ENCODE results near the gene COL7A1.

COL7A1 gene

GRCh38 chr3:48555949-48556795 is 39.0 kb downstream of the COL7A1 start:
- TF ChIP-seq REST (IDR thresholded peaks at IDR 0.05; ENCODE audit: low read depth) (no peak), RAD21 (IDR thresholded peaks at IDR 0.05; ENCODE audit: low read depth) (no peak), CREB1 (IDR thresholded peaks at IDR 0.05; ENCODE audit: low read depth) (no peak), YY1 (IDR thresholded peaks at IDR 0.05; ENCODE audit: low read depth) (no peak), EGR1 (IDR thresholded peaks at IDR 0.05) (no peak), FOXM1 (IDR thresholded peaks at IDR 0.05; ENCODE audit: borderline replicate concordance, low read depth) (no peak), MAX (IDR thresholded peaks at IDR 0.05) (0 out of 2 replicates have a peak, but pooled peaks have one; percentile 21), EP300 (IDR thresholded peaks at IDR 0.05; ENCODE audit: borderline replicate concordance) (no peak), TCF12 (IDR thresholded peaks at IDR 0.05; ENCODE audit: low read depth) (no peak), TEAD4 (IDR thresholded peaks at IDR 0.05) (no peak), ZBTB7A (IDR thresholded peaks at IDR 0.05; ENCODE audit: low read depth) (peak; percentile 79), USF1 (IDR thresholded peaks at IDR 0.05) (no peak), CEBPB (IDR thresholded peaks at IDR 0.05) (no peak), NFIC (IDR thresholded peaks at IDR 0.05) (no peak), TAF1 (IDR thresholded peaks at IDR 0.05; ENCODE audit: low read depth) (no peak)

- TF ChIP-seq MAX (IDR thresholded peaks at IDR 0.05) (no peak), TCF12 (IDR thresholded peaks at IDR 0.05; ENCODE audit: low read depth) (no peak), CREB1 (IDR thresholded peaks at IDR 0.05; ENCODE audit: low read depth) (no peak), ZBTB7A (IDR thresholded peaks at IDR 0.05; ENCODE audit: low read depth) (no peak)
These were observed 39.7 kb downstream of the COL7A1 start for GRCh38 chr3:48555231-48555948.

- TF ChIP-seq MAX (IDR thresholded peaks at IDR 0.05) = no peak
- TF ChIP-seq CEBPB (IDR thresholded peaks at IDR 0.05) = no peak
These were observed 41.0 kb downstream of the COL7A1 start for GRCh38 chr3:48553886-48554845.

- TF ChIP-seq TAF1 (IDR thresholded peaks at IDR 0.05; ENCODE audit: low read depth) (no peak), USF1 (IDR thresholded peaks at IDR 0.05) (no peak), CREB1 (IDR thresholded peaks at IDR 0.05; ENCODE audit: low read depth) (no peak), TEAD4 (IDR thresholded peaks at IDR 0.05) (no peak), NFIC (IDR thresholded peaks at IDR 0.05) (no peak), MAX (IDR thresholded peaks at IDR 0.05) (no peak), EGR1 (IDR thresholded peaks at IDR 0.05) (no peak), ZBTB7A (IDR thresholded peaks at IDR 0.05; ENCODE audit: low read depth) (no peak), YY1 (IDR thresholded peaks at IDR 0.05; ENCODE audit: low read depth) (no peak)
These were observed 41.8 kb downstream of the COL7A1 start for GRCh38 chr3:48553361-48553760.

GRCh38 chr3:48552111-48552951 is 42.8 kb downstream of the COL7A1 start:
- no peak for TF ChIP-seq RAD21 (IDR thresholded peaks at IDR 0.05; ENCODE audit: low read depth)
- no peak for TF ChIP-seq TCF12 (IDR thresholded peaks at IDR 0.05; ENCODE audit: low read depth)
- TF ChIP-seq TAF1 (IDR thresholded peaks at IDR 0.05; ENCODE audit: low read depth) = no peak
- TF ChIP-seq CREB1 (IDR thresholded peaks at IDR 0.05; ENCODE audit: low read depth) = no peak
- TF ChIP-seq ZBTB7A (IDR thresholded peaks at IDR 0.05; ENCODE audit: low read depth) = no peak
- no peak for TF ChIP-seq TEAD4 (IDR thresholded peaks at IDR 0.05)
- no peak for TF ChIP-seq EGR1 (IDR thresholded peaks at IDR 0.05)
- no peak for TF ChIP-seq YY1 (IDR thresholded peaks at IDR 0.05; ENCODE audit: low read depth)
- TF ChIP-seq FOXM1 (IDR thresholded peaks at IDR 0.05; ENCODE audit: borderline replicate concordance, low read depth) = no peak
